IPS-15b (cell line): ENCODE measurements around the gene FGGY.
"Not testable (repeated sequence)": the region's sequence is repeated elsewhere in the genome, so short reads cannot be mapped to it uniquely, and the experiment has no call there.

Experiments
- H3K27me3 ChIP-seq: one replicate; pipeline ENCODE4 v1.6.1; 2013; ENCODE audit warnings: low read length; ENCODE audit not compliant: control insufficient read depth, insufficient read depth
- H3K36me3 ChIP-seq: one replicate; pipeline ENCODE4 v1.6.1; 2013; ENCODE audit warnings: low read length; ENCODE audit not compliant: control insufficient read depth, insufficient read depth
- H3K4me1 ChIP-seq: one replicate; pipeline ENCODE4 v1.6.1; 2013; ENCODE audit warnings: mild to moderate bottlenecking, low read length; ENCODE audit not compliant: control insufficient read depth, insufficient read depth
- H3K4me3 ChIP-seq: one replicate; pipeline ENCODE4 v1.5.1; 2013; ENCODE audit warnings: low read depth, low read length
- H3K9ac ChIP-seq: one replicate; pipeline ENCODE4 v1.6.1; 2013; ENCODE audit warnings: low read depth, mild to moderate bottlenecking, low read length
- H3K9me3 ChIP-seq: one replicate; pipeline ENCODE4 v1.6.1; 2013; ENCODE audit warnings: mild to moderate bottlenecking, low read length; ENCODE audit not compliant: control insufficient read depth, insufficient read depth

FGGY gene

GRCh38 chr1:59558580-59558979 lies 261.7 kb downstream of the FGGY start:
- not testable (repeated sequence) for H3K36me3 ChIP-seq, H3K4me1 ChIP-seq, H3K27me3 ChIP-seq

DNA sequence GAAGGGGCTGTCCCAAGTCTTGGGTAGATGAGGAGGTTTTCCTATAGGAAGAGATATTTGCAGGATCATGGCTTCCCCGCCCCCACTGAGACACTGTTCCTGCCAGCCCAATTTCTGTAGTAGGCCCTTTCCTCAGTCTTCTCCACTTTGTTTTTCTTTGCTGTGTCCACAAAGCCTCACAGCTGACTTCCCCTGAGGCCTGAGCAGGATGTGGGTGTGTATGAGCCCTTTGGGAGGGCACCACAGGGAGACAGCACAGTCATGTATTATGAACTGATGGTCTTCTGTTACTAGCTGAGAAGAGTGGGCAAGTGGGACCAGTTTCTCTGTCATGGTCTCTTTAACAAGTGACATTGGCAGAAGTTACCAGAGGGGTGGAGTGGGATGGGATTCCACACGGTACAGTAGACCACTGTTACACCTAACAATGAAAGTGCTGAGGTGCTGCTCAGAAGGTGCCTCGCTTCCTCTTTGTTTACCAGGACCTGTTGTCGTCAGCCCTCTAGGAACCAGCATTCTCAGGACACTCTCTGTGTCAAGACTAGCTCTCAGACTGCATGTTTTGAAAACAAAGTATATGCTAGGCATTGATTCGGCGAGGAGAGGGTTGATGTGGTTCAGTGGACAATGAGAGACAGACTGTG lies 264.0 kb downstream of the FGGY start:
- no peaks in the 10 kb centered on the region for H3K36me3 ChIP-seq
- no peaks in the 10 kb centered on the region for H3K9me3 ChIP-seq
- H3K27me3 ChIP-seq = no peaks in the 10 kb centered on the region
- no peak overlapping the region for H3K9ac ChIP-seq
- no peaks in the 10 kb centered on the region for H3K4me1 ChIP-seq
- no peak overlapping the region for H3K4me3 ChIP-seq

More at GRCh38 chr1:59558580-59558979, 261.7 kb downstream of the FGGY start:
- H3K4me3 ChIP-seq, H3K9ac ChIP-seq, H3K9me3 ChIP-seq: not testable (repeated sequence)

- H3K4me1 ChIP-seq = no peaks in the 10 kb centered on the region
- H3K4me3 ChIP-seq = no peak overlapping the region
- H3K36me3 ChIP-seq = no peaks in the 10 kb centered on the region
- H3K9ac ChIP-seq = no peak overlapping the region
- no peaks in the 10 kb centered on the region for H3K27me3 ChIP-seq
- H3K9me3 ChIP-seq = no peaks in the 10 kb centered on the region
Measured at GRCh38 chr1:59561796-59562195, 264.9 kb downstream of the FGGY start.

DNA sequence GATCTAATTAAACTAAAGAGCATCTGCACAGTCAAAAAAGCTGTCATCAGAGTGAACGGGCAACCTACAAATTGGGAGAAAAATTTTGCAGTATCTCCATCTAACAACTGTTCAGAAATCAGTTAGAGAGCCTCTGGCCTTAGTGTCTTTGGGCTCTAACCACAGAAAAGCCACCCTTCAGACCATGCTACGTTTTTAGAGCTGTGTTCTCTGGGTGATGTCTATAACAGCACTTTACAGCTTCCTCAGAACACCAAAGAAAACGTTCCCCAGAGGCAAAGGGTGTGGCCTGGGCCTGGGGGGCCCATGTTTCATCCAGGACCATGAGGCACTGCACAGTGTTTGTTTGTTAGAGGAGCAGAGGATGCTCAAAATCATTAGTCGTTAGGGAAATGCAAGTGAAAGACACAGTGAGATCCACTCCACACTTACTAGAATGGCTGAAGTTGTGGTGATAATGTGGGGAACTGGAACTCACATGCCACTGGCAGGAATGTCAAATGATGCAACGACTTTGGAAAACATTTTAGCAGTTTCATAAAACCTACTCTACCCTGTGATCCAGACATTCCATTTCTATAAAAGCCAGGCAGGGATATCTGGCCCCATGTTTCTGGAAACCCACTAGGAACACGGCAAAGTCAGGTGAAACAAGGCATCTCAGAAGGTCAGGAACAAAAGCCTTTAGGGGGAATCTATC lies 267.4 kb downstream of the FGGY start:
- Histone ChIP-seq H3K4me1 (no peaks in the 10 kb centered on the region), H3K9ac (no peak overlapping the region), H3K36me3 (no peaks in the 10 kb centered on the region), H3K27me3 (no peaks in the 10 kb centered on the region), H3K4me3 (no peak overlapping the region), H3K9me3 (no peaks in the 10 kb centered on the region)

- Histone ChIP-seq H3K9ac (no peak overlapping the region), H3K4me3 (no peak overlapping the region), H3K27me3 (no peaks in the 10 kb centered on the region), H3K4me1 (peaks cover 2% of the 10 kb centered on the region), H3K36me3 (no peaks in the 10 kb centered on the region), H3K9me3 (no peaks in the 10 kb centered on the region)
Measured at GRCh38 chr1:59565611-59566410, 268.9 kb downstream of the FGGY start.

GRCh38 chr1:59568158-59568935 lies 271.5 kb downstream of the FGGY start:
- no peaks in the 10 kb centered on the region for H3K36me3 ChIP-seq
- peaks cover 2% of the 10 kb centered on the region for H3K4me1 ChIP-seq

GRCh38 chr1:59569198-59569597 lies 272.3 kb downstream of the FGGY start:
- Histone ChIP-seq H3K9me3 (no peaks in the 10 kb centered on the region), H3K27me3 (no peaks in the 10 kb centered on the region), H3K36me3 (no peaks in the 10 kb centered on the region), H3K9ac (no peak overlapping the region), H3K4me3 (no peak overlapping the region), H3K4me1 (peaks cover 2% of the 10 kb centered on the region)

More at GRCh38 chr1:59568158-59568935, 271.5 kb downstream of the FGGY start:
- Histone ChIP-seq H3K9me3 (no peaks in the 10 kb centered on the region), H3K4me3 (no peak overlapping the region), H3K9ac (no peak overlapping the region), H3K27me3 (no peaks in the 10 kb centered on the region)

DNA sequence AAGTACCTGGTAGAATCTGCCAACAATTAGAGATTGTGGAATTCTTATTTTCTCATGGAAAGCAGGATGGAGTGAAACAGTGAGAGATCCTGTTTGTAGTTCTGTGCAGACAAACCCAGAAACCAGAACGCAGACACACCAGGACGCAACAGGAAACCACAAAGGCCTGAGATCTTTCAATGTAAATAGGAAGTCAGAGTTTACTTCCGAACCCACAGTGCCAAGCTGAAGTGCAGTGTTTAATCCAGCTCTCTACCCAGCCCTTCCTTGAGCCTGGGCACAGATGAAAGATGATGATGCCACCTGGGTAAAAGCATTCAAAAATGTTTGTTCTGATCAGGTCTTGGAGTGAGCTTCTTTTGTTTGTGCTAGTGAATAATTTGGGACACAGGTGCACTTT lies 273.6 kb downstream of the FGGY start:
- Histone ChIP-seq H3K4me1 (peaks cover 2% of the 10 kb centered on the region), H3K27me3 (no peaks in the 10 kb centered on the region), H3K4me3 (no peak overlapping the region), H3K9me3 (no peaks in the 10 kb centered on the region), H3K36me3 (no peaks in the 10 kb centered on the region), H3K9ac (no peak overlapping the region)

GRCh38 chr1:59574085-59574484 lies 277.2 kb downstream of the FGGY start:
- H3K27me3 ChIP-seq = no peaks in the 10 kb centered on the region

GRCh38 chr1:59577774-59578173 lies 280.9 kb downstream of the FGGY start:
- no peaks in the 10 kb centered on the region for H3K27me3 ChIP-seq
- no peaks in the 10 kb centered on the region for H3K9me3 ChIP-seq
- no peak overlapping the region for H3K9ac ChIP-seq
- no peaks in the 10 kb centered on the region for H3K36me3 ChIP-seq
- H3K4me1 ChIP-seq = no peaks in the 10 kb centered on the region
- no peak overlapping the region for H3K4me3 ChIP-seq

More at GRCh38 chr1:59574085-59574484, 277.2 kb downstream of the FGGY start:
- no peak overlapping the region for H3K9ac ChIP-seq
- peaks cover 2% of the 10 kb centered on the region for H3K4me1 ChIP-seq
- no peaks in the 10 kb centered on the region for H3K36me3 ChIP-seq
- H3K9me3 ChIP-seq = no peaks in the 10 kb centered on the region
- H3K4me3 ChIP-seq = no peak overlapping the region

DNA sequence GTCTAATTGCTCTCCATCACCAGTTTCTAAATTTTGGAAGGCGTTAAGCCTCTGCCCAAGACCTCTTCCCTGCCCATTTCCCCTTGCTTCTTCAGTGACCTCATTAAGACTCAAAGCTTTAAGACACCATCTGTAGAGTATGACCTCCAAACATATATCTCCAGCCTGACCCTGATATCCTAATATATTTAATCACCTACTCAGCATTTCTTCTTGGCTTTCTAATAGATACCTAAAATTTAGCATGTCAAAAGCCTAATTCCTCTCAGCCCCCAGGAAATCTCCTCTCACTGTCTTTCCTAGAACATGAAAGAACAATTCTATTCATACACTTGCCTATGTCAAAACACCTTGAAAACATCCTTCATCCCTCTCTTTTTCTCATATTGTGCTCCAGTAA lies 282.3 kb downstream of the FGGY start:
- H3K4me3 ChIP-seq = no peak overlapping the region
- H3K27me3 ChIP-seq = no peaks in the 10 kb centered on the region
- no peaks in the 10 kb centered on the region for H3K4me1 ChIP-seq
- no peaks in the 10 kb centered on the region for H3K36me3 ChIP-seq
- no peaks in the 10 kb centered on the region for H3K9me3 ChIP-seq
- H3K9ac ChIP-seq = no peak overlapping the region
